HepG2 (cell line): ENCODE measurements around the gene GLTPD2. TPM values are rescaled to one million over a fixed set of nuclear protein-coding genes. Genes with fewer than 3 reads are reported as not detected.

ENCODE experiments used
- CBX2 ChIP-seq, 2 experiments: fragments of 200-600 bp in 1 of 2; sonication (generic); formaldehyde crosslinking in 1 of 2; IDR thresholded peaks; 2 replicates each; pipeline versions ENCODE4 v1.7.0 to v1.8.1; 2018 to 2022; ENCODE audit warnings: low read depth in 2 of 2, low read length in 1 of 2, mild to moderate bottlenecking in 1 of 2, missing genetic modification reagents in 1 of 2
- ELF1 ChIP-seq: sonication (generic); formaldehyde crosslinking; IDR thresholded peaks from 2 replicates; pipeline ENCODE4 v1.4.0; 2020; ENCODE audit warnings: missing genetic modification reagents
- HNRNPLL ChIP-seq: fragments of 200-400 bp; formaldehyde crosslinking; IDR thresholded peaks from 2 replicates; pipeline ENCODE4 v1.6.1; 2017; ENCODE audit warnings: mild to moderate bottlenecking, low read depth, low read length; ENCODE audit not compliant: poor library complexity, severe bottlenecking
- KLF13 ChIP-seq: sonication (generic); formaldehyde crosslinking; IDR thresholded peaks from 2 replicates; pipeline ENCODE4 v1.4.0; 2020; ENCODE audit warnings: mild to moderate bottlenecking, missing genetic modification reagents
- NCOR1 ChIP-seq: fragments of 200-600 bp; sonication (generic); IDR thresholded peaks from 2 replicates; pipeline ENCODE4 v1.7.0; 2017; ENCODE audit warnings: antibody characterized with exemption, low read length, borderline replicate concordance
- TFE3 ChIP-seq: IDR thresholded peaks from 2 replicates; pipeline ENCODE4 v1.6.1; 2016
- TRIM24 ChIP-seq: sonication (generic); formaldehyde crosslinking; IDR thresholded peaks from 2 replicates; pipeline ENCODE4 v1.8.0; 2022; ENCODE audit warnings: mild to moderate bottlenecking, missing genetic modification reagents
- ZNF501 ChIP-seq: sonication (generic); formaldehyde crosslinking; IDR thresholded peaks from 2 replicates; pipeline ENCODE4 v1.5.1; 2020; ENCODE audit warnings: mild to moderate bottlenecking, moderate library complexity, missing genetic modification reagents
- ZNF572 ChIP-seq: sonication (generic); formaldehyde crosslinking; IDR thresholded peaks from 2 replicates; pipeline ENCODE4 v1.5.1; 2020; ENCODE audit warnings: mild to moderate bottlenecking, missing genetic modification reagents
- ZNF646 ChIP-seq: sonication (generic); formaldehyde crosslinking; IDR thresholded peaks from 2 replicates; pipeline ENCODE4 v1.9.0; 2021; ENCODE audit warnings: mild to moderate bottlenecking, missing genetic modification reagents
- ZNF724P ChIP-seq: sonication (generic); formaldehyde crosslinking; IDR thresholded peaks from 2 replicates; pipeline ENCODE4 v1.8.0; 2022; ENCODE audit warnings: missing genetic modification reagents, borderline replicate concordance
- polyA plus RNA-seq, 8 experiments: library from polyadenylated mRNA; depleted of rRNA in 3 of 8; stranded (reverse) in 7 of 8; unstranded in 1 of 8; fragments of >200 nt; fragmentation: Illumina TruSeq in 4 of 8; extraction: Trizol in 4 of 8; gene quantifications; 2 replicates each; pipeline versions ENCODE4 v1.2.1 to v1.2.3, GENCODE V29; 2011 to 2016; ENCODE audit warnings: low read depth in 4 of 8, missing spikeins in 1 of 8, mixed read lengths in 1 of 8; ENCODE audit not compliant: insufficient read depth in 1 of 8
- total RNA-seq, 5 experiments: library from RNA; depleted of rRNA; stranded (reverse); fragments of >200 nt; fragmentation: Illumina TruSeq; extraction: Trizol; gene quantifications; 2 replicates each; pipeline ENCODE4 v1.2.3, GENCODE V29; 2016; ENCODE audit warnings: low read depth in 1 of 5
- TF ChIP-seq, protein P1 (sequence below): sonication (generic); formaldehyde crosslinking; IDR thresholded peaks from 2 replicates; pipeline ENCODE4 v1.8.0; 2023; ENCODE audit warnings: mild to moderate bottlenecking, missing genetic modification reagents
- TF ChIP-seq, protein P2 (sequence below): fragments of 450-650 bp; IDR thresholded peaks from 2 replicates; pipeline ENCODE4 v1.6.1; 2017; ENCODE audit warnings: mild to moderate bottlenecking
- TF ChIP-seq, protein P3 (sequence below): sonication (generic); formaldehyde crosslinking; conservative IDR thresholded peaks from 2 replicates; pipeline ENCODE4 v1.4.0; 2020; ENCODE audit warnings: missing genetic modification reagents

Gene GLTPD2
- total and polyA plus RNA-seq, 2 of the 13 experiments (the other 11 are each of a cell fraction or from before 2014, with no cell fraction given) = 7.5 to 12.9 TPM

- TF ChIP-seq TFE3 (CRISPR knock-in tag) (peak; percentile 11; the same call in 1 of the 2 replicates), ZNF646 (no peak), KLF13 (CRISPR knock-in tag) (no peak), ZNF501 (CRISPR knock-in tag) (no peak), TRIM24 (CRISPR knock-in tag) (no peak), CBX2 (IDR thresholded peaks at IDR 0.05; ENCODE audit: low read depth, low read length) (no peak), CBX2 (CRISPR knock-in tag; IDR thresholded peaks at IDR 0.05; ENCODE audit: low read depth) (no peak), NCOR1 (no peak), HNRNPLL (peak; percentile 55), ZNF724P (CRISPR knock-in tag) (no peak), ZNF572 (CRISPR knock-in tag) (no peak), ELF1 (CRISPR knock-in tag) (no peak)
- TF ChIP-seq, protein P1, sequence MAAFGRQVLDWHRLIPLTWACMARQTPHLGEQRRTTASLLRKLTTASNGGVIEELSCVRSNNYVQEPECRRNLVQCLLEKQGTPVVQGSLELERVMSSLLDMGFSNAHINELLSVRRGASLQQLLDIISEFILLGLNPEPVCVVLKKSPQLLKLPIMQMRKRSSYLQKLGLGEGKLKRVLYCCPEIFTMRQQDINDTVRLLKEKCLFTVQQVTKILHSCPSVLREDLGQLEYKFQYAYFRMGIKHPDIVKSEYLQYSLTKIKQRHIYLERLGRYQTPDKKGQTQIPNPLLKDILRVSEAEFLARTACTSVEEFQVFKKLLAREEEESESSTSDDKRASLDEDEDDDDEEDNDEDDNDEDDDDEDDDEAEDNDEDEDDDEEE (CRISPR knock-in tag) = no peak
- TF ChIP-seq, protein P2, sequence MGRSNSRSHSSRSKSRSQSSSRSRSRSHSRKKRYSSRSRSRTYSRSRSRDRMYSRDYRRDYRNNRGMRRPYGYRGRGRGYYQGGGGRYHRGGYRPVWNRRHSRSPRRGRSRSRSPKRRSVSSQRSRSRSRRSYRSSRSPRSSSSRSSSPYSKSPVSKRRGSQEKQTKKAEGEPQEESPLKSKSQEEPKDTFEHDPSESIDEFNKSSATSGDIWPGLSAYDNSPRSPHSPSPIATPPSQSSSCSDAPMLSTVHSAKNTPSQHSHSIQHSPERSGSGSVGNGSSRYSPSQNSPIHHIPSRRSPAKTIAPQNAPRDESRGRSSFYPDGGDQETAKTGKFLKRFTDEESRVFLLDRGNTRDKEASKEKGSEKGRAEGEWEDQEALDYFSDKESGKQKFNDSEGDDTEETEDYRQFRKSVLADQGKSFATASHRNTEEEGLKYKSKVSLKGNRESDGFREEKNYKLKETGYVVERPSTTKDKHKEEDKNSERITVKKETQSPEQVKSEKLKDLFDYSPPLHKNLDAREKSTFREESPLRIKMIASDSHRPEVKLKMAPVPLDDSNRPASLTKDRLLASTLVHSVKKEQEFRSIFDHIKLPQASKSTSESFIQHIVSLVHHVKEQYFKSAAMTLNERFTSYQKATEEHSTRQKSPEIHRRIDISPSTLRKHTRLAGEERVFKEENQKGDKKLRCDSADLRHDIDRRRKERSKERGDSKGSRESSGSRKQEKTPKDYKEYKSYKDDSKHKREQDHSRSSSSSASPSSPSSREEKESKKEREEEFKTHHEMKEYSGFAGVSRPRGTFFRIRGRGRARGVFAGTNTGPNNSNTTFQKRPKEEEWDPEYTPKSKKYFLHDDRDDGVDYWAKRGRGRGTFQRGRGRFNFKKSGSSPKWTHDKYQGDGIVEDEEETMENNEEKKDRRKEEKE = no peak
- TF ChIP-seq, protein P3, sequence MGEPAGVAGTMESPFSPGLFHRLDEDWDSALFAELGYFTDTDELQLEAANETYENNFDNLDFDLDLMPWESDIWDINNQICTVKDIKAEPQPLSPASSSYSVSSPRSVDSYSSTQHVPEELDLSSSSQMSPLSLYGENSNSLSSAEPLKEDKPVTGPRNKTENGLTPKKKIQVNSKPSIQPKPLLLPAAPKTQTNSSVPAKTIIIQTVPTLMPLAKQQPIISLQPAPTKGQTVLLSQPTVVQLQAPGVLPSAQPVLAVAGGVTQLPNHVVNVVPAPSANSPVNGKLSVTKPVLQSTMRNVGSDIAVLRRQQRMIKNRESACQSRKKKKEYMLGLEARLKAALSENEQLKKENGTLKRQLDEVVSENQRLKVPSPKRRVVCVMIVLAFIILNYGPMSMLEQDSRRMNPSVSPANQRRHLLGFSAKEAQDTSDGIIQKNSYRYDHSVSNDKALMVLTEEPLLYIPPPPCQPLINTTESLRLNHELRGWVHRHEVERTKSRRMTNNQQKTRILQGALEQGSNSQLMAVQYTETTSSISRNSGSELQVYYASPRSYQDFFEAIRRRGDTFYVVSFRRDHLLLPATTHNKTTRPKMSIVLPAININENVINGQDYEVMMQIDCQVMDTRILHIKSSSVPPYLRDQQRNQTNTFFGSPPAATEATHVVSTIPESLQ (CRISPR knock-in tag) = no peak
Observed at GRCh38 chr17:4833178-4833940, 44.6 kb downstream of the GLTPD2 start, which contains the start of gene MINK1 (continued).
